CD1c-positive myeloid dendritic cell (primary cell): ENCODE data around the gene CD36.

Experiments
- DNase-seq: peaks from one replicate; pipeline ENCODE4 v3.0.0-alpha.2; 2016; ENCODE audit errors: extremely low spot score

Gene CD36

GRCh38 chr7:80624763-80625162 lies 13.7 kb upstream of the CD36 start:
- no peak for DNase-seq

DNA sequence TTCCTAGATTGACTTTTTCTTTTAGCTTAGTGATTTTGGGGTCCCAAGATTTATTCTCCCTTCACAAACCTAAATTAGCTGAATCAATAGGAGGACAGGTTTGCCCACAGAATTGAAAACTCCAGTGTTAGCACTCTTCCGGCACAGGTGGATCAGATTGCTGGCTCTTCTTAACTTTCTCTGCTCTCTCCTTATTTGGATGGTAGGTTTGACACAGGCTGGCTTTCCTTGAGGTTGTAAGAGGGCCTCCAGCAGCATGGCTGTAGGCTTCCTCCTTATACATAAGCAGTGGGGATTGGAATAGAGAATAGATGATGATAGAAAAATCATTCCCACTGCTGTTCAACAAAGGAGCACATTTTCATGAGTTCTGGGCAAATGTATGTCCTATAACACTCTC lies 9.4 kb upstream of the CD36 start:
- DNase-seq: no peak

GRCh38 chr7:80630608-80631405 lies 7.6 kb upstream of the CD36 start:
- no peak for DNase-seq

GRCh38 chr7:80631421-80631820 lies 7.0 kb upstream of the CD36 start:
- DNase-seq: no peak

DNA sequence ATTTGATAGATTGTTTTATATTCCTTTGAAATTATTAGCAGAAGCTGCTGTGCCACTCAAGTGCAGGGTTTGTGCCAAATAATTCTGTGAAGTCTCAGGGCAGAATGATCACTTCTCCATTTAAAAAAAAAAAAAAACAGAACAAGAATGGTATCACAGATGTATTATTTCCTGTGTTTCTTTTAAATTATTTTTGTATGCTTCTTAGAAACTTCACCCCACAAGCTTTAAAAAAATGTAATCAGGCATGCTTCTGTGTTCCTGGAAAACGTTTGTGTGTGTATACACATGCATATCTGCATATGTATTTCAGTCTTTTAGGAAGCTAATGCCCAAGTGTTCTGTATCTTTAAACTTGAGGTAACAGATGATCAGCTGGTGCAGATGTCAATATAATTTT lies 6.3 kb upstream of the CD36 start:
- DNase-seq: peak; percentile 68

DNA sequence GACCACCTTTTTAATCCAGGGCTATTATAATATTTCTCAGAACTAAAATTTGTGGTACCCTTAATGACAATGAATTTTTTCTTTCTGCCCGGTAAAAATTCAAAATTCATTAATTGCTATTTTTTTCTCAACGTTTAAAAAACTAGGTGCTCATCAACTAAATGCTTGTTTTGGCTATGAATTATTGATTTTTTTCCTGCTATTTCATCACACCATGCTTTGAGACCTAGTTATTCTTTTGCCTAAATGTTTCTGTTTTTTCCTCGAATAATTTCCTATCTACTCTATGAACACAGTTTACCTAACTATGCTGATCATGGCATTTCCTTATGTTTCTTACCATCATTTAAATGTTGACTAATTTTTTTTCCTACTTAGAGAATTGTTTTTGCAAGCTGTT lies 5.6 kb upstream of the CD36 start:
- DNase-seq: no peak

- peak; percentile 90 for DNase-seq
Observed at GRCh38 chr7:80634505-80634904, 3.9 kb upstream of the CD36 start.

- DNase-seq: no peak
Observed at GRCh38 chr7:80635533-80635932, 2.9 kb upstream of the CD36 start.

GRCh38 chr7:80635998-80636397 lies 2.4 kb upstream of the CD36 start:
- DNase-seq: no peak

GRCh38 chr7:80636709-80637108 lies 1.7 kb upstream of the CD36 start:
- DNase-seq: no peak

DNA sequence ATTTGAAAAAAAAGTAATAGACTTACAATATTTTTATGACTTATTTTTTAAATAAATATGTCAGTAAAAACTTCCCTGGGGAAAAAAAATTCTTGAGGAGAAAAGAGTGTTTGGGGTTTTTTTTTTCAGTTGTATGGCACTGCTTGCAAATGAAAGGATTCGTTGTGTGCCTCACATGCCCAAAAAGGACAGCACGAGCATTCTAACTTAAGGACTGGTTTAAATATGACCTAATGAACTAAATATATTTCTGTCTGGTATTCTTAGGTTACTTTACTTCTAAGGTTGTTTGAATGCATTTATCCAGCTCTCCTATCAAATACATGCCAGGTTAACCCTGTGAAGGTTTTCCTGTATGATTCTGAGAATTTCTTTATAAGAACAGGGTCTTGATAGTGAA lies 988 bp upstream of the CD36 start:
- DNase-seq: no peak

GRCh38 chr7:80639011-80639410 lies 569 bp downstream of the CD36 start:
- no peak for DNase-seq

- peak; percentile 74 for DNase-seq
Observed at GRCh38 chr7:80640846-80641245, 2.4 kb downstream of the CD36 start.

DNA sequence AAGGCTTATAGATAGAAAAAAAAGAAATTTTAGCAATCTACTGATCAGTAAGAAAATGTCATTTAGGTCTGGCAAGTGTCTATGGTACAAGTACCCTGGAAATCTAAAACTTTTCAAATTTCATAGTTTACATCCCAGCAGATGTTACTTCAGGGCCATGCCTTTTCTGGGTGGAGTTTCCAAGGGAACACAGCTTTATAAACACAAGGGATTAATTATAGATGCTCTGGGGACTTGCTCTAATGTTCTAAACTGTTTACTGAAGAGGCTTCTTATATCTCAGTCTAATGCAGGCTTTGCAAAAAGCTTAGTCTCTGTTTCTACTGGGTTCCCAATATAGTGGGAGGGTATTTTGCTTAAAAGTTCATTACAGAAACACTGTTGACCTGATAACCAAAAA lies 3.1 kb downstream of the CD36 start:
- DNase-seq: no peak

- DNase-seq: peak; percentile 76
Observed at GRCh38 chr7:80642871-80643270, 4.4 kb downstream of the CD36 start.

GRCh38 chr7:80643336-80643915 lies 5.0 kb downstream of the CD36 start:
- peak; percentile 77 for DNase-seq

- DNase-seq: no peak
Observed at GRCh38 chr7:80644054-80644453, 5.6 kb downstream of the CD36 start.

GRCh38 chr7:80646083-80646865 lies 7.8 kb downstream of the CD36 start:
- DNase-seq: no peak

GRCh38 chr7:80647436-80647835 lies 9.0 kb downstream of the CD36 start:
- no peak for DNase-seq

DNA sequence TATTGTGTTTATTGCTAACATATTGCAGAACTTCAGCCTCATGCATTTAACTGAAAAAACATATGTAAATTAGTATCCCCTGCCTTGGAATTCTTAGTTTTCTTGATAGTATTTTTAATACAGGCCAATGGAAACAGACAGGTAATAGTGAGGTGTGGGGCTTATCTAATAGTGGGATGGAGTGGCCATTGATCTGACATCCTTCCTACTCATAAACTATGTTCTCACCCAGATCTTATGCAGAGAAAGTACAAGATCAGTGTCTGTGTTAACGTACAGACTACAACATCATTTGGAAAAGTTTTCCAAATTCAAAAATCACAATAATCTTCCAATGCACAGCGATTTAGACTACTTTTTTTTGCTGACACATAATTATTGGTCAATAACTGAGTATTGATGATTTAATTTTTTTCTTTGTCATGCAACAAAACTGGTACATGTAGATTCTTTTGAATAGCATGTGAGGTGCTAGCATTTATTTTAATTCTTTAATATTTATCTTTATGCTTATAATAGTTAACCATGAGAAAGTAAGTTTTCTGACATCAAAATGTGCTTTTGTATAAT lies 9.7 kb downstream of the CD36 start:
- DNase-seq: no peak

- DNase-seq: no peak
Observed at GRCh38 chr7:80649011-80649410, 10.6 kb downstream of the CD36 start.

DNA sequence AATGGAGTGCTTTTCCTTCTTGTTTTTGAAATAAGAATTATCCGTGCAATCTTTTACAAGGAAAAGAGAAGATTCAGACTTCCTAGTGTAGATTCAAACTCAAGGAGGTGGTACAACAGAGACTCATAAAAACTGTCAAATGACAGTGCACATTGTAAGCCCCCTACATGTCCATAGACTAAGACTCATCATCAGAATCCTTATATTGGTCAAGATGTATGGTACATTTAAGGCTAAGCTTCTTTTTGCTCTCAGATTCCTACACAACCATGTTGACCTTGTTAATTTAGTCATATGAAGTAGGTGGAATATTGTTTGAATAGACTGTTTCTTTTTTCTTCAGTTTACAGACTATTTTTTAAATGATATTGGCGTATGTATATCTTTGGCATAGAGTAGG lies 11.6 kb downstream of the CD36 start:
- no peak for DNase-seq

GRCh38 chr7:80651471-80651870 lies 13.0 kb downstream of the CD36 start:
- no peak for DNase-seq
